GM21825 (cell line): ENCODE data around the gene IFIT1.
"Not testable (repeated sequence)": the region's sequence is repeated elsewhere in the genome, so short reads cannot be mapped to it uniquely, and the experiment has no call there.

Experiments
- ATAC-seq: cut with Tn5 transposase; IDR thresholded peaks from one replicate; pipeline ENCODE4 v1.9.1; 2021; ENCODE audit warnings: mild to moderate bottlenecking, moderate library complexity; ENCODE audit not compliant: unreplicated experiment

Gene IFIT1

GRCh38 chr10:89427629-89428028 is 35.2 kb downstream of the IFIT1 start:
- ATAC-seq = no peak

GRCh38 chr10:89428877-89429276 is 36.5 kb downstream of the IFIT1 start:
- no peak for ATAC-seq

- ATAC-seq = no peak
Measured at GRCh38 chr10:89431977-89432376, 39.6 kb downstream of the IFIT1 start.

DNA sequence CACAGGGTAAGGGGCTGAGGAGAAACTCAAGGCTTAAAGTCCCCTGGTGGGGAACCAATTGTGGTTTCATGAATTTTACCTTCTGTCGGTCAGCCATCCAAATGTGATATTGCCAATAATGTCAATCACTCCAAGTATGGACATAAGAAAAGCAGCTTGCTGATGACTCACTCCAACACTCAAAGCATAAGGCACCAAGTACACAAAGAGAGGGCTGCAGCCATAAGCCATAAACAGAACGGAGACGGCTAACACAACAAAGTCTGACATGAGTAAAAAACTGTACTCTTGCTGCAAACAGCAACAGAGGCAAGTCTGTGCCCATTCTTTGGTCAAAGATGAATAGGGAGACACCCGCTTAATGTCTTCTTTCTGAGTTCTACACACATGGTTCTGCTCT is 46.1 kb downstream of the IFIT1 start:
- ATAC-seq = no peak

GRCh38 chr10:89440226-89441009 is 48.0 kb downstream of the IFIT1 start:
- ATAC-seq = no peak

GRCh38 chr10:89442289-89442688 is 49.9 kb downstream of the IFIT1 start:
- no peak for ATAC-seq

DNA sequence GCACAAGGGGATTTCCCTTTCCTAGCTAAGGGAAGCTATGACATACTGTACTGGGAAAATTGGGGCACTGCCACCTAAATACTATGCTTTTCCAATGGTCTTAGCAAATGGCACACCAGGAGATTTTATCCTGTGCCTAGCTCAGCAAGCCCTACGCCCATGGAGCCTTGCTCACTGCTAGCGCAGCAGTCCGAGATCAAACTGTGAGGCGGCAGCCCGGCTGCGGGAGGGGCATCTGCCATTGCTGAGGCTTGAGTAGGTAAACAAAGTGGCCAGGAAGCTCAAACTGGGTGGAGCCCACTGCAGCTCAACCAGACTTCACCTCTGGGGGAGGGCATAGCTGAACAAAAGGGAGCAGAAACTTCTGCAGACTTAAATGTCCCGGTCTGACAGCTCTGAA is 52.4 kb downstream of the IFIT1 start:
- not testable (repeated sequence) for ATAC-seq

DNA sequence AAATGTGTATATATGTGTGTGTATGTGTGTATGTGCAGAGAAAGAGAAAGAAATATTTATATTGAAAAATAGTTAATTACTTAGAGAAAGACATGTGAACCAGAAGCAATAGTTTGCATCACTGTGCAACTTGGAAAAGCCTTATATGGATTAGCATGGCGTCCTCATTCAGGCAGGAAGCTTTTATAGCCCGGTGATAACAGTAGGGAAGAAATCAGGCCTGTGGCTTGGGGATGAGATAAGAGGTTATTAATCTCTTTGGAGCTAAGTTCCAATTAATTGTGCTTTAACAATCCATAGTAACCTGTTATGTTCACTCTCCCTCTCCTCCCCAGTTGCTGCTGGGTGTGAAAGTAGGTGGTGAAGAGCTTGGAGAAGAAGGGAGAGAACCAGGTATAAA is 58.5 kb downstream of the IFIT1 start:
- ATAC-seq = no peak

- no peak for ATAC-seq
Measured at GRCh38 chr10:89452193-89452592, 59.8 kb downstream of the IFIT1 start.

DNA sequence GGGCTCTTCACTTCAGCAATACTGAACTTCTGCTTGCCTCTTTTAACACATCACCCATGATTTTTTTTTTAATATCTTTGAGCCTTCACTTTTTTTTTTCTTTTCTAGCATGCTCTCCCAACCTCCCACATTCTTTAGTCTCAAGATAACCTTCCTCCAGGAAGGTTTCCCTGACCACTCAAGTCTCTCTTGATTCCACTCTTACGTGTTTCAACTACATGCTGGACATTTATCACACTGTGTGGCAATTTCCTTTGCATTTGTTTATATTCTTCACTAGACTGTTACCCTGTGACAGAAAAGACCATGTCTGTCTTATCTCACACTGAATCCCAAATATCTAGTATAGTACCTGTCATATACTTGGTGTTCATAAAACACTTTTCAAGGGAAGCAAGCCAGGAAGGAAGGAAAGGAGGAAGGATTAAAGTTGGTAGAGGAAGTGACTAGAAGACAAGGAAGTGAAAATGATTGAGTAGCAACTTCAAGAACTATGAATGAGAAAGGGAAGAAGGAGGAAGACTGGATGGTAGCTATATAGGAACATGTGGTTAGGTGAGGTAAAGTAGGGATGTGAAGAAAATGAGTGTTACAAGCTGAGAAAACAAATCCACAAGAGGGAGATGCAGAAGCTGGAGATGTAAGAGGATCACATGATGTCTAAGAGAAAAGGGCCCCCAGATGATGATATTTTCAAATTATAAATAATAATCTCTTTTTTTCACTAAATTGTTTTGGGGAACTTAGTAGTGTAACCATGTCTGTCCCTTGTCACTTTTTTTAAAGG is 62.3 kb downstream of the IFIT1 start:
- ATAC-seq = no peak
